Measurements from ENCODE around the gene SLC25A23. TPM values are rescaled to one million over a fixed set of nuclear protein-coding genes. Genes with fewer than 3 reads are reported as not detected.

The SLC25A23 gene
- total and polyA plus RNA-seq, 9 of the 15 experiments (the other 6 are each of a cell fraction or from before 2014, with no cell fraction given) = 6.1 to 72.0 (median 26.6) TPM

DNA sequence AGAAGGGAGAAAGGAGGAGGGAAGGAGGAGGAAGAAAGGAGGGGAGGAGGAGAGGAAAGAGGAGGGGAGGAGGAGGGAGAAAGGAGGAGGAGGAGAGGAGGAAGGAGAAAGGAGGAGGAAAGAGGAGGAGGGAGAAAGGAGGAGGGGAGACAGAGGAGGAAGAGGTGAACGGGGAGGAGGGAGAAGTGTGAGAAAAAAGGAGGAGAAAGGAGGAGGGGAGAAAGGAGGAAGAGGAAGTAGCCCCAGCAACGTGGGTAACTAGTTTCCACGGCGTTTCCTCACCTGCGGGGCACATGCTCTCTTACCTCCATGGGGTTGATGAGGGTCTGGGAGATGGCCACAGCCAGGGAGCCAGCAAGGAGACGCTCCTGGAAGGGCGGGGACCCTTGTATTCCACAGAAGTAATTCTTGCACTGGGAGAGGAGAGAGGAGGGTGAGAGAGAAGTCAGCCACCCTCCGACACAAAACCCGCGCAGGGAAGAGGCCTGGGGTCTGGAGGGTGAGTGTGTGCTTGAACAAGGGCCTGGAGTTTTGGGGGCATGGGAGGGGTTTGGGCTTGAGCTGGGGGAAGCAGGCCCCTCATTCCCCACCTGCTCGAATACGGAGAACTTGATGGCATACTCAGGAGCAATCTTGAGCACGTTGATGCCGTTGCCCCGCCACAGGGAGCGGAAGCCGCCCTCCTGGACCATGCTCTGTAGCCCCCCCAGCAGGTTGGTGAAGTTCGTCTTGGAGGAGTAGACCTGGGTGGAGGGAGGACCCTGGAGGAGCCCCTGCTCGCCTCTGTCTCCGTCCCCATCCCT is 30.0 kb downstream of the SLC25A23 start (continued):
- TF ChIP-seq JUND (IDR thresholded peaks at IDR 0.05; ENCODE audit: borderline replicate concordance, low read depth, low read length) (no peak), JUND (tag; IDR thresholded peaks at IDR 0.05; ENCODE audit: borderline replicate concordance, low read depth, low read length) (no peak), ZC3H8 (IDR thresholded peaks at IDR 0.05) (peak; percentile 58; the same call in 1 of the 2 replicates), CBX5 (IDR thresholded peaks at IDR 0.05; ENCODE audit: borderline replicate concordance, low read depth) (no peak), GABPB2 (CRISPR knock-in tag; conservative IDR thresholded peaks at IDR 0.05) (no peak), ZNF274 (IDR thresholded peaks at IDR 0.05; ENCODE audit: borderline replicate concordance, low read depth, low read length) (no peak), CREM (IDR thresholded peaks at IDR 0.05; ENCODE audit: low read depth) (0 out of 2 replicates have a peak, but pooled peaks have one; percentile 9), VEZF1 (CRISPR knock-in tag; IDR thresholded peaks at IDR 0.05) (peak; percentile 16; the same call in 1 of the 2 replicates), MYBL2 (IDR thresholded peaks at IDR 0.05; ENCODE audit: low read depth) (no peak), MYBL2 (CRISPR knock-in tag; IDR thresholded peaks at IDR 0.05; ENCODE audit: borderline replicate concordance) (no peak), ELF1 (tag; IDR thresholded peaks at IDR 0.05) (peak; percentile 71; the same call in 1 of the 2 replicates), CEBPG (CRISPR knock-in tag; IDR thresholded peaks at IDR 0.05) (no peak), CEBPG (tag; conservative IDR thresholded peaks at IDR 0.05 in 1 of 2, IDR thresholded peaks at IDR 0.05 in 1 of 2) (no peak), PHTF2 (CRISPR knock-in tag; IDR thresholded peaks at IDR 0.05) (no peak), ZC3H4 (CRISPR knock-in tag; IDR thresholded peaks at IDR 0.05; ENCODE audit: borderline replicate concordance) (no peak), CLOCK (CRISPR knock-in tag; IDR thresholded peaks at IDR 0.05; ENCODE audit: borderline replicate concordance) (no peak), HES1 (IDR thresholded peaks at IDR 0.05; ENCODE audit: low read depth) (no peak), ETV5 (CRISPR knock-in tag; IDR thresholded peaks at IDR 0.05; ENCODE audit: low read depth) (no peak), SMARCA4 (IDR thresholded peaks at IDR 0.05) (peak; percentile 25; the same call in 1 of the 2 replicates)
- TF ChIP-seq, protein P1, sequence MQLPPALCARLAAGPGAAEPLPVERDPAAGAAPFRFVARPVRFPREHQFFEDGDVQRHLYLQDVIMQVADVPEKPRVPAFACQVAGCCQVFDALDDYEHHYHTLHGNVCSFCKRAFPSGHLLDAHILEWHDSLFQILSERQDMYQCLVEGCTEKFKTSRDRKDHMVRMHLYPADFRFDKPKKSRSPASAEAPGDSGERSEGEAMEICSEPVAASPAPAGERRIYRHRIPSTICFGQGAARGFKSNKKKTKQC (CRISPR knock-in tag; IDR thresholded peaks at IDR 0.05) = peak; percentile 60; the same call in 1 of the 2 replicates
- TF ChIP-seq, protein P2, sequence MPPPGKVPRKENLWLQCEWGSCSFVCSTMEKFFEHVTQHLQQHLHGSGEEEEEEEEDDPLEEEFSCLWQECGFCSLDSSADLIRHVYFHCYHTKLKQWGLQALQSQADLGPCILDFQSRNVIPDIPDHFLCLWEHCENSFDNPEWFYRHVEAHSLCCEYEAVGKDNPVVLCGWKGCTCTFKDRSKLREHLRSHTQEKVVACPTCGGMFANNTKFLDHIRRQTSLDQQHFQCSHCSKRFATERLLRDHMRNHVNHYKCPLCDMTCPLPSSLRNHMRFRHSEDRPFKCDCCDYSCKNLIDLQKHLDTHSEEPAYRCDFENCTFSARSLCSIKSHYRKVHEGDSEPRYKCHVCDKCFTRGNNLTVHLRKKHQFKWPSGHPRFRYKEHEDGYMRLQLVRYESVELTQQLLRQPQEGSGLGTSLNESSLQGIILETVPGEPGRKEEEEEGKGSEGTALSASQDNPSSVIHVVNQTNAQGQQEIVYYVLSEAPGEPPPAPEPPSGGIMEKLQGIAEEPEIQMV (tag; conservative IDR thresholded peaks at IDR 0.05; ENCODE audit: low read depth) = peak; percentile 52; the same call in 1 of the 2 replicates

Data from K562 (cell line).